ENCODE results near the gene ADGRB3. TPM values are rescaled to one million over a fixed set of nuclear protein-coding genes. Genes with fewer than 3 reads are reported as not detected.

The ADGRB3 gene
- total and polyA plus RNA-seq, 2 donors (not counting 3 experiments of a cell fraction or from before 2014, with no cell fraction given), result not detected

- H3K36me3 ChIP-seq (ENCODE audit: control insufficient read depth in 2 of 2, extremely low read depth in 1 of 2, insufficient read depth in 2 of 2, low read length in 2 of 2), result no peaks in the 10 kb centered on the region
- H3K4me1 ChIP-seq (ENCODE audit: control insufficient read depth, extremely low read depth, insufficient read depth, low read length), result no peaks in the 10 kb centered on the region
- no peak for DNase-seq (ENCODE audit: low read depth, low spot score)
- dilution Hi-C loops (cut with MboI; ENCODE audit: extremely low pct_ligation_motif_present, low sequenced_read_pairs), result no loop called here
- H3K79me2 ChIP-seq (ENCODE audit: control insufficient read depth, insufficient read depth, low read length), result no peaks in the 10 kb centered on the region
- intact Hi-C loops (cut with micrococcal nuclease), result no loop called here
- no peaks in the 10 kb centered on the region for H3K9me3 ChIP-seq (replicated peaks; ENCODE audit: control insufficient read depth, insufficient read depth, low read length)
- no peak overlapping the region for H3K4me2 ChIP-seq (ENCODE audit: insufficient read depth, low read length)
- BruUV-seq (replicated peaks), result no TSS peak
- CTCF ChIA-PET, result no interaction called here
- H4K20me1 ChIP-seq (replicated peaks; ENCODE audit: control insufficient read depth, extremely low read depth, insufficient read depth, low read length), result no peaks in the 10 kb centered on the region
- no peak overlapping the region for H3K4me3 ChIP-seq (replicated peaks in 1 of 3; ENCODE audit: insufficient read depth in 1 of 3, low read depth in 1 of 3, low read length in 3 of 3)
- no peak overlapping the region for H3K9ac ChIP-seq (replicated peaks; ENCODE audit: extremely low read depth, insufficient read depth, low read length)
- no peak overlapping the region for H2AFZ ChIP-seq (ENCODE audit: low read depth, low read length)
- TF ChIP-seq JUN (IDR thresholded peaks at IDR 0.05; ENCODE audit: borderline replicate concordance, insufficient read depth, insufficient read length, low read depth), result no peak
- no peak for TF ChIP-seq POLR2AphosphoS5 (IDR thresholded peaks at IDR 0.05; ENCODE audit: insufficient read depth, low read depth, low read length)
- no peak for TF ChIP-seq MYC (IDR thresholded peaks at IDR 0.05; ENCODE audit: low read depth, low read length)
- TF ChIP-seq CTCF (IDR thresholded peaks at IDR 0.05; ENCODE audit: extremely low read depth in 1 of 2, insufficient read depth in 1 of 2, low read depth in 1 of 2, low read length in 2 of 2), result no peak
- TF ChIP-seq MAX (IDR thresholded peaks at IDR 0.05; ENCODE audit: insufficient read depth, insufficient read length), result no peak
- TF ChIP-seq EZH2 (IDR thresholded peaks at IDR 0.05; ENCODE audit: borderline replicate concordance, low read depth, low read length, severe bottlenecking), result no peak
- TF ChIP-seq FOS (IDR thresholded peaks at IDR 0.05; ENCODE audit: borderline replicate concordance, insufficient read depth, low read length), result no peak
- TF ChIP-seq GATA2 (IDR thresholded peaks at IDR 0.05; ENCODE audit: insufficient read depth, insufficient read length, low read depth, low read length), result no peak
- TF ChIP-seq POLR2A (IDR thresholded peaks at IDR 0.05; ENCODE audit: low read depth, low read length), result no peak
- FAIRE-seq, result no peak
- H3K9me1 ChIP-seq (replicated peaks; ENCODE audit: control insufficient read depth, extremely low read depth, insufficient read depth, low read length), result no peaks in the 10 kb centered on the region
- H3K27me3 ChIP-seq (ENCODE audit: control insufficient read depth in 2 of 2, insufficient read depth in 2 of 2, low read length in 2 of 2), result no peaks in the 10 kb centered on the region
- POLR2A ChIA-PET, result no interaction called here
- H3K27ac ChIP-seq (ENCODE audit: insufficient read depth, low read depth, low read length), result no peak overlapping the region
Measured at GRCh38 chr6:68973066-68973465, 338.0 kb downstream of the ADGRB3 start.
